Measurements from ENCODE around the gene KLHDC3.

Gene KLHDC3

DNA sequence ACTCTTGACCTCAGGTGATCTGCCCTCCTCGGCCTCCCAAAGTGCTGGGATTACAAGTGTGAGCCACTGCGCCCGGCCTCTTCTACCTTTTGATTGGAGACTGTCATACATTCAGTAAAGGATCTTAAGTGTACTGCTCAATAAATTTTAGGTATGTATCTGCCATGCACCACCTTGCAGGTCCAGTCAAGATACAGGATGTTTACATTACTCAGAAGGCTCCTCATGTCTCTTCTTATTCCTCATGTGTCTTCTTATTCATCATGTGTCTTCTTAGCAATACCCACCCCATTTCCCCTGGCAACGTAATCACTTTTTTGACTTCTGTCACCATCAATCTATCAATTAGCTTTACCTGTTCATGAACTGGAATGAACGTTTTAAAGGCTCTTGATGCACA lies 8.2 kb upstream of the KLHDC3 start:
- H3K27ac Mint-ChIP-seq, result peak overlapping the region; percentile 62
- H3K27me3 Mint-ChIP-seq, result no peaks in the 10 kb centered on the region
- no peak overlapping the region for H3K4me3 Mint-ChIP-seq
- peaks cover 33% of the 10 kb centered on the region for H3K36me3 Mint-ChIP-seq
- no peaks in the 10 kb centered on the region for H3K9me3 Mint-ChIP-seq
- H3K4me1 Mint-ChIP-seq, result peaks cover 6% of the 10 kb centered on the region
- no peak for DNase-seq
- CTCF ChIA-PET, result interaction anchor here (1.0 to 2.8 kb wide), 2 partner anchors 14 to 138 kb away, joined by 3 to 6 read pairs; no protein-coding TSS in a partner anchor

DNA sequence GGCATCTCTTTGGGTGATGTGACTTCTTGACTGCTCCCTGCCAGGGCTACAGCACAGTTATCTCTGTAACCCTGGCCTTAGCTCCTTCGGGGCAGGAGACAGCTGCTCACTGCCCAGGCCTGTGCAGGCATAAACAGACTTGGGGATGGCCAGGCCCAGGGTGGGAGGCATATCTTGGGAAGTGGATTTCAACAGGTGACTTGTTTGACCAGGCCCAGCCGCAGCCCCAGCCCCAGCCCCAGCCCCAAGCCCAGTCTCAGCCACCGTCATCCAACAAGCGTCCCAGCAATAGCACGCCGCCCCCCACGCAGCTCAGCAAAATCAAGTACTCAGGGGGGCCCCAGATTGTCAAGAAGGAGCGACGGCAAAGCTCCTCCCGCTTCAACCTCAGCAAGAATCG lies 7.8 kb upstream of the KLHDC3 start:
- no peaks in the 10 kb centered on the region for H3K9me3 Mint-ChIP-seq
- peaks cover 33% of the 10 kb centered on the region for H3K36me3 Mint-ChIP-seq
- no peak overlapping the region for H3K4me3 Mint-ChIP-seq
- CTCF ChIA-PET, result interaction anchor here (1.0 to 2.8 kb wide), 2 partner anchors 15 to 138 kb away, joined by 3 to 6 read pairs; no protein-coding TSS in a partner anchor
- H3K27me3 Mint-ChIP-seq, result no peaks in the 10 kb centered on the region
- no peak for DNase-seq
- H3K4me1 Mint-ChIP-seq, result peaks cover 6% of the 10 kb centered on the region
- H3K27ac Mint-ChIP-seq, result no peak overlapping the region

- Mint-ChIP-seq H3K27me3 (no peaks in the 10 kb centered on the region), H3K4me3 (no peak overlapping the region), H3K27ac (no peak overlapping the region), H3K4me1 (peaks cover 14% of the 10 kb centered on the region), H3K9me3 (no peaks in the 10 kb centered on the region), H3K36me3 (peaks cover 40% of the 10 kb centered on the region)
- CTCF ChIA-PET, result interaction anchor here (2.8 kb wide), 1 partner anchor 137 kb away, joined by 6 read pairs; no protein-coding TSS in a partner anchor
- no peak for DNase-seq
These were observed 6.9 kb upstream of the KLHDC3 start for GRCh38 chr6:43007126-43007525.

- Mint-ChIP-seq H3K4me1 (peaks cover 29% of the 10 kb centered on the region), H3K9me3 (no peaks in the 10 kb centered on the region), H3K36me3 (peaks cover 50% of the 10 kb centered on the region), H3K4me3 (no peak overlapping the region), H3K27ac (no peak overlapping the region), H3K27me3 (no peaks in the 10 kb centered on the region)
- CTCF ChIA-PET, result interaction anchor here (2.6 kb wide), 1 partner anchor 134 kb away, joined by 12 read pairs; no protein-coding TSS in a partner anchor
- DNase-seq, result peak; percentile 63
These were observed 4.9 kb upstream of the KLHDC3 start for GRCh38 chr6:43009124-43009523.

GRCh38 chr6:43011207-43011606 lies 2.8 kb upstream of the KLHDC3 start:
- Mint-ChIP-seq H3K4me3 (no peak overlapping the region), H3K9me3 (no peaks in the 10 kb centered on the region)
- CTCF ChIA-PET, result interaction anchor here (1.0 to 1.8 kb wide), 4 partner anchors 8 to 32 kb away, joined by 3 to 4 read pairs (median 3); partner anchors contain the start of gene PEX6

DNA sequence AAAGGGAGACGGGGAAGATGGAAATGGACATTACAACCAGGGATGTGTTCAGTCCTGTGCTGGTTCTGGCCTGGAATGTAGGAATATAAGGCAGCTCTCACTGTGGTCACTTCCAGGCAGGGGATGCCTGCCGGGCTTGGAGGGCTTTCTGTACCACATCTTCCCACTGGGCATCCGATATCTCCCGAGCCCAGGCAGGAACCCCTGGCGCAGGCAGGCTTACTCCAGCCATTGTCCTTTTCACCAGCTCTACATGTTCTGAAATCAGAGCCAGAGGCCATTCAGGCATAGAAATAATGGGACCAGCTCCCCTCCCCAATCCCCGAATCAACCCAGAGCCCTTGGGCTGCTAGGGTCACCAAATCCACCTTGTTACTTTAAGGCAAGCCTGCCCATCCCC lies 1.7 kb upstream of the KLHDC3 start:
- H3K4me3 Mint-ChIP-seq, result peak overlapping the region; percentile 87
- DNase-seq, result no peak
- H3K4me1 Mint-ChIP-seq, result peaks cover 49% of the 10 kb centered on the region
- H3K27ac Mint-ChIP-seq, result no peak overlapping the region
- no peaks in the 10 kb centered on the region for H3K27me3 Mint-ChIP-seq
- CTCF ChIA-PET, result interaction anchor here (1.8 kb wide), 1 partner anchor 28 kb away, joined by 4 read pairs; the partner anchor contains the start of gene PPP2R5D
- H3K36me3 Mint-ChIP-seq, result peaks cover 42% of the 10 kb centered on the region
- no peaks in the 10 kb centered on the region for H3K9me3 Mint-ChIP-seq

More at GRCh38 chr6:43011207-43011606, 2.8 kb upstream of the KLHDC3 start:
- Mint-ChIP-seq H3K4me1 (peaks cover 41% of the 10 kb centered on the region), H3K27me3 (no peaks in the 10 kb centered on the region), H3K36me3 (peaks cover 46% of the 10 kb centered on the region), H3K27ac (no peak overlapping the region)
- DNase-seq, result no peak

DNA sequence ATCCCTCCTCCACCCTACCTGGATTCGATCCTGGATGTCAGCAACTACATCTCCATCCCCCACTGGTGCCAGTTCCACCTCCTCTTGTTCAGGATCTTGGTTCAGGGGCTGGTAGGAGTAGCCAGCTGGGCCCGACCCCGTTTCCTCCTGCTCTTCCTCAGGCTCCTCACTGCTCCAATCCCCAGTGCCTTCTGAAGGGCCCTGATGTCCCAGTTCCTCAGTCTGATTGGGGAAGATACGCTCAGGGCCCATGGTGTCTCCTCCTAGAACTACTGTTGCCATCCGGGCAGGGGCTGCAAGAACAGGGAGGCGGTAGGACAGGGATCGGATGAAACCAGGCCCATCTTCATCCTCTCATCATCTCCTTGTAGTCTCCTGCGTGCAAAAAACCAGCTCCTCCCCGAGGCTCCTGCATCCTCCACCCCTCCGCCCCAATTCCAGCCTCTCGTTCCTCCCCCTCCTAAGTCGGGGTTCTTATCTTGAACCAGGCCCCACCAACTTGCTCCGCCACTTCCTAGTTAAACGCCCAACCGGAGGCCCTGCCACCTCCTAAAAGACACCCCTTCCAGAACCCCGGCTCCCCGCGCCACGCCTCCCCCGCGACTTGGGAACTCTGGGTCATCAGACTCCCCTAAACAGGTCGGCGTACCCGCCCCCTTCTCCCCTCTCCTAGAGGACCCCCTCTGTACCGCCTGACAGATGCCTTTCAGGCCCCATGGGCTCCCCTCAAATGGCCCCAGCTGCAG lies 779 bp upstream of the KLHDC3 start:
- Mint-ChIP-seq H3K36me3 (peaks cover 46% of the 10 kb centered on the region), H3K27ac (peak overlapping the region; percentile 84), H3K4me1 (peaks cover 57% of the 10 kb centered on the region), H3K9me3 (no peaks in the 10 kb centered on the region), H3K27me3 (no peaks in the 10 kb centered on the region), H3K4me3 (peak overlapping the region; percentile 87)
- CTCF ChIA-PET, result interaction anchor here (0.9 to 1.8 kb wide), 4 partner anchors 29 to 41 kb away, joined by 3 to 4 read pairs (median 3); partner anchors contain the start of genes PEX6 and PPP2R5D
- no peak for DNase-seq

DNA sequence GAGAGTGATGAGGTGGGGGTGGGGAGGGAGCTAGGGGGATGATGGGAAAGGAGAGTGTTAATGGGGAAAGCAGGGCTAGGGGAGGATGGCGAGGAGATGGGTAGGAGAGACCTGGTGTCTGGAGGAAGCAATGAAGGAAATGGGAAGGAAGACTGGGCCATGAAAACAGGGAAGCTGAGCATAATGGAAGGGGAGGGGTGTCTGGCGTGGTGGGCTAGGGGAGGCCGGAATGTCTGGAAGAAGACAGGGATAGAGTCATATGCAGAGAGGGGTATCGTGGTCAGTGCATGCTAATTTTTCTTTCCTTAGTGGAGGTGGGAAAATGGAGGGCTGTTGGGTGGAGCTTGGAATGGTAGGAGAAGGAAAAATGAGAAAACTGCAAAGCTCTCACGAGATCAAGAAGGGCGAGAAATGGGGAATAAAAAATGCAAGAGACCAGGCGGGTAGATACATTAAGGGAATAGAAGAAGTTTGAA lies 423 bp downstream of the KLHDC3 start:
- Mint-ChIP-seq H3K4me1 (peaks cover 57% of the 10 kb centered on the region), H3K9me3 (no peaks in the 10 kb centered on the region), H3K36me3 (peaks cover 45% of the 10 kb centered on the region), H3K4me3 (peak overlapping the region; percentile 87), H3K27me3 (no peaks in the 10 kb centered on the region), H3K27ac (peak overlapping the region; percentile 84)
- CTCF ChIA-PET, result interaction anchor here (0.9 to 1.3 kb wide), 3 partner anchors 35 to 215 kb away, joined by 3 read pairs; partner anchors contain the start of genes DNPH1 and PEX6
- no peak for DNase-seq

GRCh38 chr6:43016176-43016942 lies 2.3 kb downstream of the KLHDC3 start:
- no peak overlapping the region for H3K27ac Mint-ChIP-seq
- peak overlapping the region; percentile 39 for H3K4me3 Mint-ChIP-seq
- H3K27me3 Mint-ChIP-seq, result no peaks in the 10 kb centered on the region
- no peaks in the 10 kb centered on the region for H3K9me3 Mint-ChIP-seq
- H3K36me3 Mint-ChIP-seq, result peaks cover 44% of the 10 kb centered on the region
- CTCF ChIA-PET, result interaction anchor here (1.2 to 1.6 kb wide), 3 partner anchors 128 to 491 kb away, joined by 3 read pairs; partner anchors contain the start of gene DNPH1
- no peak for DNase-seq
- H3K4me1 Mint-ChIP-seq, result peaks cover 59% of the 10 kb centered on the region

DNA sequence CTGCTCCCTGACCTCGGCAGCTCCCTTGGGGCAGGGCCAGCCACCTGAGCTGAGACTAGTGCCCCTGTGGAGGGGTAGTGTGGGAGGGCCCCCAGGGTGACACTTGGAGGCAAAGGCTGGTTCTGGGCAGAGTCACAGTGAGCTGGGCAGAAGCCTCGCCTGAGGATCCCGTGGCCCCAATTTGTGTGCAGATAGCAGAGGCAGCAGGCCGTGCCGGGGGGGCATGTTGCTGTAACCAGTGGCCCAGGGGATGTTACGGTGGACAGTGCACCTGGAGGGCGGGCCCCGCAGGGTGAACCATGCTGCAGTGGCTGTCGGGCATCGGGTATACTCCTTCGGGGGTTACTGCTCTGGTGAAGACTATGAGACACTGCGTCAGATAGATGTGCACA lies 2.9 kb downstream of the KLHDC3 start:
- no peak overlapping the region for H3K4me3 Mint-ChIP-seq
- H3K27ac Mint-ChIP-seq, result no peak overlapping the region
- H3K4me1 Mint-ChIP-seq, result peaks cover 56% of the 10 kb centered on the region
- no peak for DNase-seq
- no peaks in the 10 kb centered on the region for H3K27me3 Mint-ChIP-seq
- CTCF ChIA-PET, result interaction anchor here (0.6 to 1.6 kb wide), 3 partner anchors 127 to 592 kb away, joined by 3 read pairs; no protein-coding TSS in a partner anchor
- no peaks in the 10 kb centered on the region for H3K9me3 Mint-ChIP-seq
- peaks cover 39% of the 10 kb centered on the region for H3K36me3 Mint-ChIP-seq

DNA sequence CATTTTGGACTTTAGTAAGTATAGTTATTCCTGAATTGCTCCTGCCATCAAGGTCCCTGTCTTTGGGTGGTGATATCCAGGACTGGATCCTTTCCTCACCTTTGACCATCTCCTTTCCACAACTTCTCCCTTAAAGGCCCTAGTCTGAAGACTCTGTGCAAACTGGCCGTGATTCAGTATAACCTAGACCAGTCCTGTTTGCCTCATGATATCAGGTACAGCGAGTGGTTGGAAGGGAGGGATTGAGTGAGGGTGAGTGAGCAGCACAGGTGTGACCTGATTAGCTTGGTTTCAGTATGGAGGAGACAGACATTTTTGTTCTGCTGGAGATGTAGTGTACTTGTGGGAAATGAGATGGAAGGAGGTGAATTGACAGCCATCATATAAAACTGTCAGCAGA lies 5.1 kb downstream of the KLHDC3 start:
- H3K27me3 Mint-ChIP-seq, result no peaks in the 10 kb centered on the region
- DNase-seq, result no peak
- CTCF ChIA-PET, result interaction anchor here (3.1 kb wide), 1 partner anchor 124 kb away, joined by 12 read pairs; no protein-coding TSS in a partner anchor
- H3K4me3 Mint-ChIP-seq, result peak overlapping the region; percentile 42
- no peaks in the 10 kb centered on the region for H3K9me3 Mint-ChIP-seq
- H3K36me3 Mint-ChIP-seq, result peaks cover 31% of the 10 kb centered on the region
- H3K4me1 Mint-ChIP-seq, result peaks cover 48% of the 10 kb centered on the region
- H3K27ac Mint-ChIP-seq, result no peak overlapping the region

DNA sequence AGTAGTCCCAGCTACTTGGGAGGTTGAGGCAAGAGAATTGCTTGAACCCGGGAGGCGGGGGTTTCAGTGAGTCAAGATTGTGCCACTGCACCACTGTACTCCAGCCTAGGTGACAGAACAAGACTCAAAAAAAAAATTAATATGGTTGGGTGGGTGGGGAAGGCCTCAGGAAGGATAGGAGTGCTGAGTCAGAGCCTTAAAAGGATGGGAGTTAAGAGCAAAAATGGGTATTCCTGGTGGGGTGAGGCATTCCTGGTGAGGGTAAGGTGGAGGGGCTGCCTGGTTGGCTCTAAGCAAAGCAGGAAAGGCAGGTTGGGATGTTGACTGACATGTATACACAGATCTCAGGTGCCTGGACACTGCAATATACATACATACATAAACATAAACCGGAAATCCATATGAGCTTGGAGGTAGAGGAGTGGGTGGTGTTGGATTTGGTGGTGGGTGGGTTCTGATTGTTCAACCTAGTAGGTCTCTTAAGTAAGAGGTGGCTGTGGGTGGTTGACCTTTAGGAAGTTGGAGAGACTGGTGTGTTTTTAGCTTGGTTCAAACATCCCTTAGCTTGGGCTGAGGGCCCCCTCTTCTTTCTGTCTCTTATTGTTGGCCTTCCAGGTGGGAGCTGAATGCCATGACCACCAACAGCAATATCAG lies 6.1 kb downstream of the KLHDC3 start:
- Mint-ChIP-seq H3K4me1 (peaks cover 44% of the 10 kb centered on the region), H3K36me3 (peaks cover 41% of the 10 kb centered on the region), H3K27ac (no peak overlapping the region), H3K4me3 (peak overlapping the region; percentile 33), H3K9me3 (no peaks in the 10 kb centered on the region), H3K27me3 (no peaks in the 10 kb centered on the region)
- CTCF ChIA-PET, result interaction anchor here (0.5 to 3.1 kb wide), 2 partner anchors 15 to 123 kb away, joined by 3 to 12 read pairs; no protein-coding TSS in a partner anchor
- DNase-seq, result no peak

- no peaks in the 10 kb centered on the region for H3K9me3 Mint-ChIP-seq
- H3K36me3 Mint-ChIP-seq, result peaks cover 44% of the 10 kb centered on the region
These were observed 6.8 kb downstream of the KLHDC3 start for GRCh38 chr6:43020847-43021246.

More at GRCh38 chr6:43020847-43021246, 6.8 kb downstream of the KLHDC3 start:
- H3K4me1 Mint-ChIP-seq, result peaks cover 41% of the 10 kb centered on the region
- CTCF ChIA-PET, result interaction anchor here (0.5 to 3.1 kb wide), 2 partner anchors 16 to 122 kb away, joined by 3 to 12 read pairs; no protein-coding TSS in a partner anchor
- H3K27ac Mint-ChIP-seq, result no peak overlapping the region
- no peak for DNase-seq
- H3K27me3 Mint-ChIP-seq, result no peaks in the 10 kb centered on the region
- H3K4me3 Mint-ChIP-seq, result peak overlapping the region; percentile 98
